ENCODE data around the gene CLEC9A.

CLEC9A gene

DNA sequence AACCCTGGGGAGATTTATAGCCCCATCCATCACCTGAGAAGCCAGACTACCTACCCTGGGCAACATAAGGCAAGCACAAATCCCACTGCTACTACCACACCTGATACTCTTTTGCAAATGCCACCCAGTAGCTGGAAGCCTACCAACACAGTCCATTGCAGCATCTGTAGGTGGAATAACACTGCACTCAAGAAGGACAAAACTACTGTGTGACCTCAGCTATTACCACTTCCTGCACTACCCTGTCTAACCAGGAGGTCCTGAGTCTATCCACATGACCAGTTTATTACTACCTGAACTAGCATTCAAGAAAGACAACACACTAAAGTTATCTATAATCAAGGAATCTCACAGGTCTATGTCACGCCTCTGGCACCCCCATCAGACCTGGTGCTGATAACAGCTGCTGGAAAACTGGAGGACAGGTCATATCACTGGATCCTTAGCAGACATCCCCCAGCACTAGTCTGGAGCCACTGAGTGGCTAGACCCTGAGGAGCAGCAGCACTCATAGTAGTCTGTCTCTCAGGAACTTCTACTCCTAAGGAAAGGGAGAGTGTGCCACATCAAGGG is 71.3 kb downstream of the CLEC9A start (continued):
- TF ChIP-seq ZNF274 (IDR thresholded peaks at IDR 0.05; ENCODE audit: low read length) (no peak), ZNF274 (tag by site-specific recombination; IDR thresholded peaks at IDR 0.05; ENCODE audit: borderline replicate concordance) (no peak), ZNF37A (tag by site-specific recombination; IDR thresholded peaks at IDR 0.05) (no peak), ZNF549 (tag by site-specific recombination; IDR thresholded peaks at IDR 0.05) (no peak), GFI1B (tag by site-specific recombination; IDR thresholded peaks at IDR 0.05) (no peak), ZNF214 (tag by site-specific recombination; IDR thresholded peaks at IDR 0.05; ENCODE audit: borderline replicate concordance) (no peak)
- TF ChIP-seq, protein P1, sequence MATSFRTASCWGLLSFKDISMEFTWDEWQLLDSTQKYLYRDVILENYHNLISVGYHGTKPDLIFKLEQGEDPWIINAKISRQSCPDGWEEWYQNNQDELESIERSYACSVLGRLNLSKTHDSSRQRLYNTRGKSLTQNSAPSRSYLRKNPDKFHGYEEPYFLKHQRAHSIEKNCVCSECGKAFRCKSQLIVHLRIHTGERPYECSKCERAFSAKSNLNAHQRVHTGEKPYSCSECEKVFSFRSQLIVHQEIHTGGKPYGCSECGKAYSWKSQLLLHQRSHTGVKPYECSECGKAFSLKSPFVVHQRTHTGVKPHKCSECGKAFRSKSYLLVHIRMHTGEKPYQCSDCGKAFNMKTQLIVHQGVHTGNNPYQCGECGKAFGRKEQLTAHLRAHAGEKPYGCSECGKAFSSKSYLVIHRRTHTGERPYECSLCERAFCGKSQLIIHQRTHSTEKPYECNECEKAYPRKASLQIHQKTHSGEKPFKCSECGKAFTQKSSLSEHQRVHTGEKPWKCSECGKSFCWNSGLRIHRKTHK (tag by site-specific recombination; IDR thresholded peaks at IDR 0.05): no peak
- TF ChIP-seq, protein P2, sequence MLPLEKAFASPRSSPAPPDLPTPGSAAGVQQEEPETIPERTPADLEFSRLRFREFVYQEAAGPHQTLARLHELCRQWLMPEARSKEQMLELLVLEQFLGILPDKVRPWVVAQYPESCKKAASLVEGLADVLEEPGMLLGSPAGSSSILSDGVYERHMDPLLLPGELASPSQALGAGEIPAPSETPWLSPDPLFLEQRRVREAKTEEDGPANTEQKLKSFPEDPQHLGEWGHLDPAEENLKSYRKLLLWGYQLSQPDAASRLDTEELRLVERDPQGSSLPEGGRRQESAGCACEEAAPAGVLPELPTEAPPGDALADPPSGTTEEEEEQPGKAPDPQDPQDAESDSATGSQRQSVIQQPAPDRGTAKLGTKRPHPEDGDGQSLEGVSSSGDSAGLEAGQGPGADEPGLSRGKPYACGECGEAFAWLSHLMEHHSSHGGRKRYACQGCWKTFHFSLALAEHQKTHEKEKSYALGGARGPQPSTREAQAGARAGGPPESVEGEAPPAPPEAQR (tag by site-specific recombination; IDR thresholded peaks at IDR 0.05): no peak

DNA sequence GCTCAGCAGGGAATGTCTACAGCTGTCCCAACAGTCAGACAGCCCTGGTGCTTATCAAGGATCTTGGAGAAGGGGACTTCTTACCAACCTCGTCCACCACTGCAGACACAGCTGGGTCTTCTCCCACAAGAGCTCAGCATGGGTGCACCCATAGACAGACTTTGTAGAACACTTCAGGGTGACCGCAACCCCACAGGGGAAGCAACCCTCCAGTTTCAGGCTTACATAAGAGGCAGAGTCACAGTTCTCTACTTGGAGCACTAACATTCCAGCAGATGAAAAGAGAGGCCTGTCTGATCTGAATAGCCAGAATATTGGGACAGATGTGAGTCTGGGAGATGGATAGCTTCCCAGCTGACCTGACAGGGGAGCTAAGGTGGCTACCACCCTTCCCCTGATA is 71.8 kb downstream of the CLEC9A start:
- H3K9me3 ChIP-seq (ENCODE audit: control insufficient read depth, insufficient read depth, low read depth, low read length): no peaks in the 10 kb centered on the region
- H3K36me3 ChIP-seq (ENCODE audit: control insufficient read depth in 2 of 2, insufficient read depth in 1 of 2, low read length in 2 of 2): no peaks in the 10 kb centered on the region
- TF ChIP-seq, protein P3, sequence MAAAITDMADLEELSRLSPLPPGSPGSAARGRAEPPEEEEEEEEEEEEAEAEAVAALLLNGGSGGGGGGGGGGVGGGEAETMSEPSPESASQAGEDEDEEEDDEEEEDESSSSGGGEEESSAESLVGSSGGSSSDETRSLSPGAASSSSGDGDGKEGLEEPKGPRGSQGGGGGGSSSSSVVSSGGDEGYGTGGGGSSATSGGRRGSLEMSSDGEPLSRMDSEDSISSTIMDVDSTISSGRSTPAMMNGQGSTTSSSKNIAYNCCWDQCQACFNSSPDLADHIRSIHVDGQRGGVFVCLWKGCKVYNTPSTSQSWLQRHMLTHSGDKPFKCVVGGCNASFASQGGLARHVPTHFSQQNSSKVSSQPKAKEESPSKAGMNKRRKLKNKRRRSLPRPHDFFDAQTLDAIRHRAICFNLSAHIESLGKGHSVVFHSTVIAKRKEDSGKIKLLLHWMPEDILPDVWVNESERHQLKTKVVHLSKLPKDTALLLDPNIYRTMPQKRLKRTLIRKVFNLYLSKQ (tag by site-specific recombination; IDR thresholded peaks at IDR 0.05; ENCODE audit: borderline replicate concordance): no peak
- TF ChIP-seq ZNF19 (tag by site-specific recombination; IDR thresholded peaks at IDR 0.05; ENCODE audit: low read depth): no peak
- no peak for TF ChIP-seq ZNF791 (tag by site-specific recombination; IDR thresholded peaks at IDR 0.05)
- TF ChIP-seq ZNF248 (tag by site-specific recombination; IDR thresholded peaks at IDR 0.05): no peak
- TF ChIP-seq ZNF324 (tag by site-specific recombination; IDR thresholded peaks at IDR 0.05): no peak
- TF ChIP-seq, protein P4, sequence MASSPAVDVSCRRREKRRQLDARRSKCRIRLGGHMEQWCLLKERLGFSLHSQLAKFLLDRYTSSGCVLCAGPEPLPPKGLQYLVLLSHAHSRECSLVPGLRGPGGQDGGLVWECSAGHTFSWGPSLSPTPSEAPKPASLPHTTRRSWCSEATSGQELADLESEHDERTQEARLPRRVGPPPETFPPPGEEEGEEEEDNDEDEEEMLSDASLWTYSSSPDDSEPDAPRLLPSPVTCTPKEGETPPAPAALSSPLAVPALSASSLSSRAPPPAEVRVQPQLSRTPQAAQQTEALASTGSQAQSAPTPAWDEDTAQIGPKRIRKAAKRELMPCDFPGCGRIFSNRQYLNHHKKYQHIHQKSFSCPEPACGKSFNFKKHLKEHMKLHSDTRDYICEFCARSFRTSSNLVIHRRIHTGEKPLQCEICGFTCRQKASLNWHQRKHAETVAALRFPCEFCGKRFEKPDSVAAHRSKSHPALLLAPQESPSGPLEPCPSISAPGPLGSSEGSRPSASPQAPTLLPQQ (tag by site-specific recombination; IDR thresholded peaks at IDR 0.05): no peak
- no peak for TF ChIP-seq IKZF3 (tag by site-specific recombination; IDR thresholded peaks at IDR 0.05)
- TF ChIP-seq ZBTB48 (tag by site-specific recombination; IDR thresholded peaks at IDR 0.05): no peak
- ChIA-PET CTCF (no interaction called here), POLR2A (no interaction called here)
- H3K4me3 ChIP-seq (ENCODE audit: low read depth, low read length): no peak overlapping the region
- no peaks in the 10 kb centered on the region for H3K4me1 ChIP-seq (ENCODE audit: control insufficient read depth, insufficient read depth, low read length)
- H3K27ac ChIP-seq (ENCODE audit: extremely low read depth, low read depth, low read length): no peak overlapping the region

DNA sequence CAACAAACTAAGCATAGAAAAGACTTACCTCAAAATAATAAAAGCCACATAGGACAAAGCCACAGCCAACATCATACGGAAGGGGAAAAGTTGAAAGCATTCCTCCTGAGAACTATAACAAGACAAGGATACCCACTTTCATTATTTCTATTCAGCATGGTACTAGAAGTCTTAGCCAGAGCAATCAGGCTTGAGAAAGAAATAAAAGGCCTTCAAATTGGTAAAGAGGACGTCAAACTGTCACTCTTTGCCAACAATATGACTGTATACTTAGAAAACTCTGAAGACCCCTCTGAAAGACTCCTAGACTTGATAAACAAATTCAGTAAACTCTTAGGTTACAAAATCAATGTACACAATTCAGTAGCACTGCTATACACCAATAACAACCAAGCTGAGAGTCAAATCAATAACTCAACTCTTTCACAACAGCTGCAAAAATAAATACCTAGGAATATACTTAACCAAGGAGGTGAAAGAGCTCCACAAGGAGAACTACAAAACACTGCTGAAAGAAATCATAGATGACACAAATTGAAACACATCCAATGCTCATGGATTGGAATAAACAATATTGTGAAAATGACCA is 79.9 kb downstream of the CLEC9A start:
- Histone ChIP-seq H3K27ac (ENCODE audit: extremely low read depth, low read depth, low read length) (no peak overlapping the region), H3K4me1 (ENCODE audit: control insufficient read depth, insufficient read depth, low read length) (no peaks in the 10 kb centered on the region), H3K4me3 (ENCODE audit: low read depth, low read length) (no peak overlapping the region), H3K36me3 (ENCODE audit: control insufficient read depth in 2 of 2, insufficient read depth in 1 of 2, low read length in 2 of 2) (no peaks in the 10 kb centered on the region), H3K9me3 (ENCODE audit: control insufficient read depth, insufficient read depth, low read depth, low read length) (no peaks in the 10 kb centered on the region)
- CTCF ChIA-PET: no interaction called here
- POLR2A ChIA-PET: no interaction called here
- TF ChIP-seq ZNF48 (tag by site-specific recombination; IDR thresholded peaks at IDR 0.05) (no peak), ZNF324 (tag by site-specific recombination; IDR thresholded peaks at IDR 0.05) (no peak), ZNF76 (tag by site-specific recombination; IDR thresholded peaks at IDR 0.05; ENCODE audit: borderline replicate concordance, low read depth) (no peak), GLI4 (tag by site-specific recombination; IDR thresholded peaks at IDR 0.05) (no peak)
- TF ChIP-seq, protein P5, sequence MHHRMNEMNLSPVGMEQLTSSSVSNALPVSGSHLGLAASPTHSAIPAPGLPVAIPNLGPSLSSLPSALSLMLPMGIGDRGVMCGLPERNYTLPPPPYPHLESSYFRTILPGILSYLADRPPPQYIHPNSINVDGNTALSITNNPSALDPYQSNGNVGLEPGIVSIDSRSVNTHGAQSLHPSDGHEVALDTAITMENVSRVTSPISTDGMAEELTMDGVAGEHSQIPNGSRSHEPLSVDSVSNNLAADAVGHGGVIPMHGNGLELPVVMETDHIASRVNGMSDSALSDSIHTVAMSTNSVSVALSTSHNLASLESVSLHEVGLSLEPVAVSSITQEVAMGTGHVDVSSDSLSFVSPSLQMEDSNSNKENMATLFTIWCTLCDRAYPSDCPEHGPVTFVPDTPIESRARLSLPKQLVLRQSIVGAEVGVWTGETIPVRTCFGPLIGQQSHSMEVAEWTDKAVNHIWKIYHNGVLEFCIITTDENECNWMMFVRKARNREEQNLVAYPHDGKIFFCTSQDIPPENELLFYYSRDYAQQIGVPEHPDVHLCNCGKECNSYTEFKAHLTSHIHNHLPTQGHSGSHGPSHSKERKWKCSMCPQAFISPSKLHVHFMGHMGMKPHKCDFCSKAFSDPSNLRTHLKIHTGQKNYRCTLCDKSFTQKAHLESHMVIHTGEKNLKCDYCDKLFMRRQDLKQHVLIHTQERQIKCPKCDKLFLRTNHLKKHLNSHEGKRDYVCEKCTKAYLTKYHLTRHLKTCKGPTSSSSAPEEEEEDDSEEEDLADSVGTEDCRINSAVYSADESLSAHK (tag by site-specific recombination; IDR thresholded peaks at IDR 0.05): no peak
- TF ChIP-seq, protein P6, sequence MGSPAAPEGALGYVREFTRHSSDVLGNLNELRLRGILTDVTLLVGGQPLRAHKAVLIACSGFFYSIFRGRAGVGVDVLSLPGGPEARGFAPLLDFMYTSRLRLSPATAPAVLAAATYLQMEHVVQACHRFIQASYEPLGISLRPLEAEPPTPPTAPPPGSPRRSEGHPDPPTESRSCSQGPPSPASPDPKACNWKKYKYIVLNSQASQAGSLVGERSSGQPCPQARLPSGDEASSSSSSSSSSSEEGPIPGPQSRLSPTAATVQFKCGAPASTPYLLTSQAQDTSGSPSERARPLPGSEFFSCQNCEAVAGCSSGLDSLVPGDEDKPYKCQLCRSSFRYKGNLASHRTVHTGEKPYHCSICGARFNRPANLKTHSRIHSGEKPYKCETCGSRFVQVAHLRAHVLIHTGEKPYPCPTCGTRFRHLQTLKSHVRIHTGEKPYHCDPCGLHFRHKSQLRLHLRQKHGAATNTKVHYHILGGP (tag by site-specific recombination; IDR thresholded peaks at IDR 0.05): no peak
- TF ChIP-seq, protein P7, sequence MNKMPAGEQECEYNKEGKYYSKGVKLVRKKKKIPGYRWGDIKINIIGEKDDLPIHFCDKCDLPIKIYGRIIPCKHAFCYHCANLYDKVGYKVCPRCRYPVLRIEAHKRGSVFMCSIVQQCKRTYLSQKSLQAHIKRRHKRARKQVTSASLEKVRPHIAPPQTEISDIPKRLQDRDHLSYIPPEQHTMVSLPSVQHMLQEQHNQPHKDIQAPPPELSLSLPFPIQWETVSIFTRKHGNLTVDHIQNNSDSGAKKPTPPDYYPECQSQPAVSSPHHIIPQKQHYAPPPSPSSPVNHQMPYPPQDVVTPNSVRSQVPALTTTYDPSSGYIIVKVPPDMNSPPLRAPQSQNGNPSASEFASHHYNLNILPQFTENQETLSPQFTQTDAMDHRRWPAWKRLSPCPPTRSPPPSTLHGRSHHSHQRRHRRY (tag by site-specific recombination; IDR thresholded peaks at IDR 0.05): no peak

All from HEK293 (cell line).